Subcutaneous adipose tissue (tissue), 4 donors: ENCODE results near the gene A3GALT2. TPM values are rescaled to one million over a fixed set of nuclear protein-coding genes. Genes with fewer than 3 reads are reported as not detected.

ENCODE experiments used
- CTCF ChIP-seq: fragments of 450-650 bp; IDR thresholded peaks from one replicate; pipeline ENCODE4 v1.5.1; 2016; ENCODE audit warnings: low read depth, mild to moderate bottlenecking, control low read depth, antibody characterized with exemption, moderate library complexity
- total RNA-seq, 4 donors: library from RNA; depleted of rRNA; stranded (reverse); fragments of >200 nt; gene quantifications; one replicate each; pipeline ENCODE4 v1.1.0, GENCODE V29; 2016

A3GALT2 gene
- total RNA-seq, 4 donors from 2014 or later, result not detected

- TF ChIP-seq CTCF, result no peak
Measured at GRCh38 chr1:33276573-33277298, 44.2 kb downstream of the A3GALT2 start.

- no peak for TF ChIP-seq CTCF
Measured at GRCh38 chr1:33275706-33276572, 45.0 kb downstream of the A3GALT2 start.

- TF ChIP-seq CTCF, result no peak
Measured at GRCh38 chr1:33275195-33275594, 45.7 kb downstream of the A3GALT2 start.

- no peak for TF ChIP-seq CTCF
Measured at GRCh38 chr1:33274446-33274845, 46.5 kb downstream of the A3GALT2 start.

GRCh38 chr1:33273961-33274371 lies 46.9 kb downstream of the A3GALT2 start:
- no peak for TF ChIP-seq CTCF

GRCh38 chr1:33273406-33273805 lies 47.5 kb downstream of the A3GALT2 start:
- no peak for TF ChIP-seq CTCF

- TF ChIP-seq CTCF, result no peak
Measured at GRCh38 chr1:33272930-33273329, 48.0 kb downstream of the A3GALT2 start.
